Stimulated activated naive CD8-positive, alpha-beta T cell treated with anti-CD3 and anti-CD28 coated beads, Interleukin-15, Interleukin-2, amounts not matched to agents 100 U/mL and 50 U/mL, for 24 hours (primary cell): ENCODE measurements around the gene SLC30A4.

ENCODE experiments used
- ATAC-seq: fragments of 150-1000 bp; cut with Tn5 transposase; one replicate; pipeline ENCODE4 v1.10.0; 2021
- DNase-seq: peaks from one replicate; pipeline ENCODE4 v3.0.0; 2021

The SLC30A4 gene

DNA sequence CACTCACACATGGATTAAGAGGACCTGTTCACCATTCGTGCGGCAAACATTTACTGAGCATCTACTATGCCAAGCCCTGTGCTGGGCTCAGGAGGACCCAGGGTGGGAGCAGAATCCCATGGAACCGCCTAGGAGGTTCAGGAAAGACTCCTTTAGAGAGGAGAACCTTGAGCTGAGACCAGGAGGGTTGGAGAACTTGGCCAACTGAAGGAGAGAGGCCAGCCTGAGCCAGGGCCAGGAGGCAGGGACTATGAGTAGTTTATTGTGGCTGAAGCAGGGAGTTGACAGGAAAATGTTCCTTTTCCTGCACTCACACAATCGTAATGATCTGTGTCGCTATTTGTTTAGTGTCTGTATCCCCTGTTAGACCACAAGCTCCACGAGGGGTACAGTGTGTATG lies 71.3 kb downstream of the SLC30A4 start:
- no peak for DNase-seq
- ATAC-seq = no peak

DNA sequence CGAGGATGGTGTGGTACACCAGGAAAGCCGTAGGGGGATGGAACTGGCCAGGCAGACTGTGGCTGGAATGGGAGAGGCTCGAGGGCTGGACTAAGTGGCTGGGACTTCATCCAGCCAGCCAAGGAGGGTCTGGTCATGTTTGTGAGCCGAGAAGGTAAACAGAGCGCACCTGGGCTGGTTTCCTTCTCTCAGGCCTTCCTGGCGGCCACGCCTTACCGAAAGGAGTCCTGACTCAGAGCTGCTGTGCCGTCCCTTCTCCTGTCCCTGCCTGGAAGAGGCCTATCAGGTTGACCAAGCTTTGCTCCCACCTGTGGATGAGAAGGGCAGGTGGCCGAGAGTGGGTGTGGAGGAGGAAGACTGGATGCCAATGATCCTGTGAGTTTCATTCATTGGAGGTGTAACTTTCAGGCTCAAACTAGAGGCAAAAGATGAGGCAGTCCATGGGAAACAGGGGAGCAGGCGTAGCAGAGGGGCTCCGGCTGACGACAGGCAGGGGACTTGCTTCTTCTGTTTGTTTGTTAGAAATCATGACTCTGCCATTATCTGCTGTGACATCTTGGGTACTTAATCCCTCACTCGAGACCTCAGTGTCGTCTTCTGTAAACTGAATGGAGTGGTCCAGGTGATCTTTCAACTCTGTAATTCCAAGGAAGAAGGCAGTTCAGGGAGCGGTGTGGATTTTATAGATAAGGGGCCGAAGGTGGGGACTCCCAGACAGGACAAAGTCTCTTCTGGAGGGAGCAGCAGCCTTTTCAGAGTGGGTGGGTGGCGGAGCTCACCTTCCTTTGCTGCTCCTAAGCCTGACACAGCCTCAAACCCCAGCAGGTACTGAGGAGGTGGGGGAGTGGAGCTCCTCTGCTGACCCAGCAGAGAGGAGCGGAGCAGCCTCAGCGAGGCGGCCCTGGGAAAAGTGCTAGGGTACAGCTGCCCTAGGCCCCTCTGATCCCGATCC lies 72.4 kb downstream of the SLC30A4 start:
- ATAC-seq = no peak

DNA sequence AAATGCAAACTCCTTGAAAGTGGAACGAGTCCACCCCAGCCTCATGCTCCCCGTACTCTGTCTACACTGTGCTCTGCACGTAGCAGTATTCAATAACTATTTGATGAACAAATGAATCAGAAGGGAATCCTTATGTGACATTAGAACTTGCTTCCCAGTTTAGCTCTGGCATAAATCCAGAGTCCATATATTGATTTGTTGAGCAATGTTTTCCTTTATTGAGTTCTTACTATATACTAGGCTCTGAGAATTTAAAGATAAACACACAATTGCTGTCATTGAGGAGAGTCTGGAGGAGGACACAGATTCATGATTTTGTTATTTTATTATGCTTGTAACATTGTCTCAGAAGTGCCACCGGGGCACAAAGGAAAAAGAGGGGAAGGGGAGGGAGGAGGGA lies 73.2 kb downstream of the SLC30A4 start:
- ATAC-seq (no peak), DNase-seq (no peak)

More for the DNA sequence above, 72.4 kb downstream of the SLC30A4 start:
- DNase-seq = no peak

DNA sequence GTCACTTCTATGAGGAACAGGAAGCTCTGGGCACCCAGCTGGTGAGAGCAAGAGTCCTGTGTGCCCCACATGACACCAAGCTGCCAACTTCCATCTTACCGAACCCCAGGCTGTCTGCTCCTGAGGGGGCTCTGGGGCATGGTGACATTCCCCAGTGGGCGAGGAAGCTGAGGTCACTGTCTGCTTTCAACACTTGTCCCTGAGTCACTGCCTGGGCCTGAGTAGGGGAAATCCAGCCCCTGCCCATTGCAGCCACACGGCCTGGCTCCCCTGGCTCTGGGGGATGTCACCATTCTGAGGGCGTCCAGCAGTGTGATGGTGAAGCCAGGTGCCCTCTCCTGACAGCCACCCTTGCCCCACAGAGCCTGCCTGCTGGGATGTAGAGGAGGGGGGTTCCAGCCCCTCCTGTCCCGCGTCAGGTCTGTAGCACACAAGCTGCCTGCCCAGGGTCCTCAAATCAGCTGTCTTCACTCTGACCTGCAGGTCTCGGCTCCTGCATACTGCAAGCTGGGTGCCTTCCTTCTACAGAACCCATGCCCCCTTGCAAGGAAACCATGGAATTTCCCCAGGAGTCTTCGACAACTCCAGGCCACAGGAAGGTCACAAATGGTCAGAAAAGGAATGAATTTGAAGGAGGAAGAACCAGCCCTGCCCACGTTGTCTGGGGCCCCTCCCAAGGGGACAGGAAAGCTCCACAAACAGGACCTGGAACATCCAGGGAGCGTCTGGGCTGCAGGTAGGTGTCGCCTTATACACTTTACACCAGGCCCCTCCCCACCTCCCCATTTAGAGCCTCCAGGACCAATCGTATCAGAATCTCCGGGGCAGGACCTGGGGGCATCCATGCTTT lies 74.3 kb downstream of the SLC30A4 start:
- peak; percentile 14 for DNase-seq
- peak; percentile 29 for ATAC-seq

DNA sequence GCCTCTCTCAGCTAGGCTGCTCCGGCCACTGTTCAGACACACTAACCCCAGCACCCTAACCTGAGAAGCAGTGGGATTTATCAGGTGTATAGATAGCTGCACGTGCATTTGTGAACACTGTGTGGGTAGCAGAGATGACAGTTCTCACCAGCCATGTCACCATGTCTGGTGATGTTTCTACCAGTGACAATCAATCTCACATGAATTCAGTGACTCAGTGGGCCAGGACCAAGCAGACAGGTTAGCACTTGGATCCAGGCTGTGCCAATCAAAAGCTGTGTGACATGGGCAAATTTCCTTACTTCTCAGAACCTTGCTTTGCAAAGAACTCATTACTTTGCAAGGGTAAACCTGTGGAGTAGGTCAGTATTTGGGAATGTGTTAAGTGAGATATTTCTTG lies 78.9 kb downstream of the SLC30A4 start:
- ATAC-seq (no peak), DNase-seq (no peak)

DNA sequence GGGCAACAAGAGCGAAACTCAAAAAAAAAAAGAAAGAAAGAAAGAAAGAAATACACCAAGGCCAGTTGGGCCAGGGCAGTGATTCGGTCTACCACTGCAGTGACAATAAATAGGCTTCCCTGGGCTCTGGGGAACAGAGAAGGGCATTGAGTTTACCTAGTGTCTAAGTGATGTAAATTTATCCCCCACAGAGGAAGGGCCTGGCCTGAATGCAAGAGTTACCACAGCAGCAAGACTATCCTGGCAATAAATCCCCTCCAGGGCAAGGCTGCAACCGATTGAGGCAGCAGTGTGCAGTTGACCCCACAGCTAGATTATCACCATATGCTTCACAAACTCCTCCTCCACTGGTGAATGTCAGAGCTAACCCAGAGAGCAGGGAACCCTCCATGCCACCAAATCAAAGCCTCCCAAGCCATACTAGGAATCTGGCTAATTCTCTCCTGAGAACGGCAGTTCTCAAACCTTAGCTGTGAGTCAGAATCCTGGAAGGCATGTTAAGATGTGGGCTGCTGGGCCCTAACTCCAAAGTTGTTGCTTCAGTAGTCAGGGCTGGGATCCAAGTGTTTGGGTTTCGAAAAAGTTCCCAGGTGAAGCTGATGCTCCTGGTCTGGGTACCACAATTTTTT lies 79.9 kb downstream of the SLC30A4 start:
- no peak for ATAC-seq
- DNase-seq = no peak

DNA sequence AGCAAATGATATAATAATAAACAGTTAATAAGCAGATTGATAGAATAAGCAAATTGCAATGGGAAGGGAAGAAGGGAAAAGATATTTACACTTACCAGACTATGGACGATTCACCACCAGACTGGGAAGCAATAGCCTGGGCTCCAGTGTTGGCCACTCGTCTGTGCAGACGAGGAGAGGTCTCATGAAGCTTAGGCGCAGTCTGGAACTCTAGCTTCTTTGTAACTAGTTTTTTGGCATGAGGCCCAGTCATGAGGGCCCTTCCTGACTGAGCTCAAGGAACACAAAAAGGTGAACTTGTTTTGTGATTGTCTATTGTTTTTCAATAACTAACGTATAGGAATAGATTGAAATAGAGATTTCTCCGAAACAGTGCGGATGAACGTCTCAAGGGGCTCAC lies 80.9 kb downstream of the SLC30A4 start:
- no peak for DNase-seq

DNA sequence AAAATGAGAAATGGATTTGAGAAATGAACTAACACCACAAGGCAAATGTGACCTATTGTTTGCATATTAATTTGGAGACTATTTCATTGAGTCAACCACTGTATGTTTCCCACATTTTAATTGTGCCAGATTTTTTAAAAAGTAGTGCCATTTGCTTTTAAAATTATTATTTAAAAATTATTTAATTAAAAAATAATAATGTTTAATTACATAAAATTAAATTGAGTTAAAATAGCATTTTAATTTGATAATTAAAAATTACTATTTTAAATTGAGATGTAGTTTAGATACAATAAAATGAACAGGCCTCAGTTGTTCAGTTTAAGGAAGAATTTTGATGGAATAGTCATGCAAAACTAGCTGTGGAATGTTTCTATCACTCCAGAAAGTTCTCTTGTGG lies 81.5 kb downstream of the SLC30A4 start:
- DNase-seq (no peak), ATAC-seq (no peak)

More for the DNA sequence above, 80.9 kb downstream of the SLC30A4 start:
- no peak for ATAC-seq

DNA sequence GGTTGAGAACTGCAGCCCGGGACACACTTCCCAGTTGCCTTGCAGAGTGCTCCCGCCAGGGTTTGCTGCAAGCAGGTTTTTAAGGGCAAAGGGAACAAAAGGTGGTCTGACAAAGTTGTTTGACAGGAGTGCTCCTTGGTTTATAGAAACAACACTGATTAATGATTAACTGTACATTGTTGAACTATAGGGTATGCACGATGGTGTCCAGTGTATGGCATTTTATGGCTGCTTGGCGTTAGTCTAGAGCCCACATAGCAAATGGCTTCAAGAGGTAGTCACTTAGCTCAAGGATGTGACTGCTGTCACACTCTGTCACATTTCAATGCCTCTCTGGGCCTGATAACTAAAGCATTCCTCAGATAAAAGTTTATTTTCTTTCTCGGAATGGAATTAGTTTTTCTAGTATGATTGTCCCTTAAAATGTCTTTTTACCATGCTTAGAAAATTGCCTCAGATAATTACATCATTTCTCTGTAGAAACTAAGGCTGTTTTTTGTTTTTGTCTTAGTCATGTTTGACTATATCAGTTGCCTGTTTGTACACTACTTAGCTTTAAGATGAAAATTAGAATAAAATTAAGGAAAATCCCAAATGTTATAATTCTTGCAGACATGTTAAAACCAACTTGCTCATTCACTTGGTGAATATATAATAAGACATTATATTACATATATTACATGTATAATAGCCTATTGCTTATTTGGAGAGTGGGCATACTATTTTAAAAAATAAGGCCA lies 82.9 kb downstream of the SLC30A4 start:
- ATAC-seq (no peak), DNase-seq (no peak)

DNA sequence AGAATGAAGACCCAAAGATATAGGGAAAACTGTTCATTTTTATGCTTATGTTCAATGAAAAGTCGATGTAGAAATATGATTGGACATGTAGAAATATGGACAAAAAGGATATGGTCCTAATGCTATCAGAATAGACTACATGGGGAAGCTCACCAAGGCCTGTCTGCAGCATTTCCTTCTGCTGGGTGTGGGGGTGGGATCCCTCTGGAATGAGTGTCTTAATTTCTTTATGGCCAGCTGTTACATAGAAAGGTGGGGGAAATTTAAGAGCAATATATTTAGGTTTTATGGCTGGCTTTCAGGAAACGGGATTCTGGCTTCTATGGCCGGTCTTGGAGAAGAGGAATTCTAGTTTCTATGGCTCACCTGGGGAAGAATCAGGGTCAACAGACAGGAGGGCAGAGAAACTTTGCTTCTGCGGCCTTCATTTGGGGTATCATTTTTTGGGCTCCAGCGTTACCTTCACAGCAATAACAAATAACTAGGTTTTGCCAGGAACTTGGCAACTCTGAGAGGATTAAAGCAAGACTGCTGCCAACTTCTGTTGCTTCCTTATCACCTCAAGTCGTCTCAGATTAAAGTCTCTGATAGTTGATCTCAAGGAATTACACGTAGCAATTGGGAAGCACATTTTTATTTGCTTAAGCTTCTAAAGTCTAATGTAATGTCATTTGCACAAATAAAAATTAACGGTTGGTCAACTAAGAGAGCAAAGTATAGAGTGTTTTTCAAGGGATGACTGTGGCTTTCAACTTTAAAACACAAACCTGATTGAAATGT lies 87.2 kb downstream of the SLC30A4 start:
- ATAC-seq (no peak), DNase-seq (no peak)

DNA sequence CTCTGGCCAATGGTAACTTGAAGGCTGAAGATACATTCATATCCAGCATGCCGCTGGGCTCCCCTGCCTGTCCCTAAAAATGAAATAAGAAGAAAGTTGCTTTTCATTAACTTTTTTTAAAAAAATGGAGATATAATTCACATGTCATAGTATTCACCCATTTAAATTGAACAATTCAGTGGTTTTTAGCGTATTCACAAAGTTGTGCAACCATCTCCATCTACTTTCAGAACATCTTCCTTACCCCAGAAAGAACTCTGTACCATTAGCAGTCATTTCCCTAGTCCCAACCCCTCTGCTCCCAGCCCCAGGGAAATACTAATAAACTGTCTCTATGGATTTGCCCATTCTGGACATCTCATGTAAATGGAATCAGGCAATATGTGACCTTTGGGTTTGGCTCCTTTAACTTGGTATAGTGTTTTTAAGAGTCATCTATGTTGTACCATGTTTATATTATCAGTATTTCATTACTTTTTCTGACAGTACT lies 88.4 kb downstream of the SLC30A4 start:
- ATAC-seq (no peak), DNase-seq (no peak)

DNA sequence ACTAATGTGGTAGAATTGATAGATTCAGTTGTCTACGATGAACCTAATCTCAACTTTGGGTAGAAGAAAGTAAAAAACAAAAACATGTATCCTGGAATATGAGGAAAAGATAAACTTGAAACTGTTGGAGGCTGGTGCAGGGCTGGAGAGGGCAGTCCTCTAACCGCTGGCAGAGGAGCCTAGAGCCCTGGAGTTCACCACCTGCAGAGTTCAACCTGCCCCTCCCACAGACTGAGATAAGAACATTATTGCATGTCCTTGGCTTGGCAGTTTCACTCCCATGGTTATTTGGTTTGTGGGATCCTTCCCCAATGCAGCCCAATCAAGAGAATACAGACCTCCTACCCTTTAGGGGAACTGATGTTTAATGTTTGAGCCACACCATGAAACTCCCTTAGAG lies 91.0 kb downstream of the SLC30A4 start:
- DNase-seq (no peak), ATAC-seq (no peak)

DNA sequence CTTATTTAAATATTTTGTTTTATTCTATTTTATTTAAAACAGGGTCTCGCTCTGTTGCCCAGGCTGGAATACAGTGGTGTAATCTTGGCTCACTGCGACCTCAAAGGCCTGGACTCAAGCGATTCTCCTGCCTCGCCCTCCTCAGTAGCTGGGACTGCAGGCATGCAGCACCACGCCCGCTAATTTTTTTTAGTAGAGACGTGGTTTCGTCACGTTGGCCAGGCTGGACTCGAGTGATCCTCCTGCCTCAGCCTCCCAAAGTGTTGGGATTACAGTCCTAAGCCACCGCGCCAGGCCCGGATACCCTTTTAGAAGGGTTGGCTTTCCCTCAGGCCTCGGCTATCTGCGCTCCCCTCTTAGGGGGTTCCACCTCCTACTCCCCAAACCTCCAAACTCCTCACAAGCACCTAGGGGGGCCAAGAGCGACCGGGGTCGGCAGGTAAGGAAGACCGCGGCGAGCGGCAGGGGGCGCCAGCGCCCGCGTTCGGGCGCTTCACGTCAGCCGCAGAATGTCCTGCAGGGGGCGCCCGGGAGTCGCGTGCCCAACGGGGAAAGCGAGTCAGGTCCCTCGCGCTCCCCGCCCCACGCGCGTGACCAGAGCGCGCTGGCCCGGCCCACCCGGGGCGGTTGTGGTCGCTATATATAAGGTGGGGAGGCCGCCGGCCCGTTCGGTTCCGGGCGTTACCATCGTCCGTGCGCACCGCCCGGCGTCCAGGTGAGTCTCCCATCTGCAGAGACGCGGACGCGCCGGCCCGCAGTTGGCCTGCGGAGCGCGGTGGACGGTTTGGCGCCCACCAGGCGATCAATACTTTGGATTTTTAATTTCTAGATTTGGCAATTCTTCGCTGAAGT lies 92.4 kb downstream of the SLC30A4 start:
- DNase-seq (peak; percentile 92), ATAC-seq (peak; percentile 92)
